GM23338 (cell line): ENCODE results near the gene TMEM214. TPM values are rescaled to one million over a fixed set of nuclear protein-coding genes. Genes with fewer than 3 reads are reported as not detected.

Source experiments
- ATAC-seq: fragments of 200-7000 bp; cut with Tn5 transposase; 3 replicates; pipeline ENCODE4 v1.9.1; 2020
- DNase-seq: peaks from one replicate; pipeline ENCODE4 v3.0.0-alpha.2; 2015; ENCODE audit warnings: low spot score
- H2AFZ ChIP-seq: fragments of 200-600 bp; sonication (generic); 2 replicates; pipeline ENCODE4 v1.8.0; 2016; ENCODE audit warnings: antibody characterized with exemption, mild to moderate bottlenecking, moderate library complexity
- H3F3A ChIP-seq: fragments of 200-600 bp; sonication (generic); replicated peaks from 2 replicates; pipeline ENCODE4 v1.8.0; 2017; ENCODE audit warnings: antibody characterized with exemption, mixed run types, low read depth
- H3K27ac ChIP-seq: fragments of 200-600 bp; sonication (generic); 2 replicates; pipeline ENCODE4 v1.6.1; 2016; ENCODE audit warnings: low read depth
- H3K27me3 ChIP-seq: fragments of 200-600 bp; sonication (generic); 2 replicates; pipeline ENCODE4 v1.8.0; 2016; ENCODE audit warnings: mild to moderate bottlenecking, mixed run types, moderate library complexity; ENCODE audit not compliant: insufficient read depth
- H3K36me3 ChIP-seq: fragments of 200-600 bp; sonication (generic); 2 replicates; pipeline ENCODE4 v1.8.0; 2016; ENCODE audit warnings: mild to moderate bottlenecking; ENCODE audit not compliant: insufficient read depth
- H3K4me1 ChIP-seq: fragments of 200-600 bp; sonication (generic); 2 replicates; pipeline ENCODE4 v1.8.0; 2016; ENCODE audit warnings: mild to moderate bottlenecking, moderate library complexity; ENCODE audit not compliant: insufficient read depth
- H3K4me2 ChIP-seq: fragments of 200-600 bp; sonication (generic); 2 replicates; pipeline ENCODE4 v1.7.1; 2017; ENCODE audit warnings: mixed run types
- H3K4me3 ChIP-seq: fragments of 200-600 bp; sonication (generic); 2 replicates; pipeline ENCODE4 v1.6.1; 2016; ENCODE audit warnings: mixed run types
- H3K79me2 ChIP-seq: fragments of 200-600 bp; sonication (generic); replicated peaks from 2 replicates; pipeline ENCODE4 v1.8.0; 2017; ENCODE audit warnings: mild to moderate bottlenecking; ENCODE audit not compliant: insufficient read depth
- H3K9me2 ChIP-seq: fragments of 200-600 bp; sonication (generic); 2 replicates; pipeline ENCODE4 v1.8.0; 2017; ENCODE audit not compliant: insufficient read depth
- H4K20me1 ChIP-seq: fragments of 200-600 bp; sonication (generic); replicated peaks from 2 replicates; pipeline ENCODE4 v1.8.0; 2017; ENCODE audit warnings: mild to moderate bottlenecking; ENCODE audit not compliant: insufficient read depth
- H3K27ac Mint-ChIP-seq: 2 replicates; pipeline ENCODE4 v1.8.0; 2020; ENCODE audit warnings: inconsistent platforms, mild to moderate bottlenecking, moderate library complexity, mixed read lengths
- H3K27me3 Mint-ChIP-seq: 3 replicates; pipeline ENCODE4 v1.8.0; 2022; ENCODE audit warnings: low read depth, mild to moderate bottlenecking, moderate library complexity, mixed read lengths, inconsistent platforms; ENCODE audit not compliant: insufficient read depth, poor library complexity
- H3K36me3 Mint-ChIP-seq: 3 replicates; pipeline ENCODE4 v1.8.0; 2021; ENCODE audit warnings: low read depth, mild to moderate bottlenecking, inconsistent platforms, moderate library complexity, mixed read lengths
- H3K4me1 Mint-ChIP-seq: 3 replicates; pipeline ENCODE4 v1.8.0; 2020; ENCODE audit warnings: mild to moderate bottlenecking, inconsistent platforms, mixed read lengths
- H3K4me3 Mint-ChIP-seq: 3 replicates; pipeline ENCODE4 v1.8.0; 2021; ENCODE audit warnings: moderate library complexity, mild to moderate bottlenecking, inconsistent platforms, mixed read lengths
- H3K9me3 Mint-ChIP-seq: 3 replicates; pipeline ENCODE4 v1.8.0; 2020; ENCODE audit warnings: moderate library complexity, mild to moderate bottlenecking, inconsistent platforms, mixed read lengths
- CREB1 ChIP-seq: fragments of 250-450 bp; sonication (Bioruptor Pico); IDR thresholded peaks from 2 replicates; pipeline ENCODE4 v1.5.0; 2020; ENCODE audit warnings: low read depth, mild to moderate bottlenecking, moderate library complexity
- CTCF ChIP-seq, 2 experiments: fragments of 200-600 bp in 1 of 2; sonication (generic) in 1 of 2; conservative IDR thresholded peaks; 2 replicates each; pipeline versions ENCODE4 v1.5.1 to v1.6.1; 2016 to 2017; ENCODE audit warnings: antibody characterized with exemption in 2 of 2, low read depth in 2 of 2, mild to moderate bottlenecking in 2 of 2, moderate library complexity in 1 of 2
- ETS1 ChIP-seq: IDR thresholded peaks from 2 replicates; pipeline ENCODE4 v1.6.1; 2016; ENCODE audit warnings: antibody characterized with exemption
- EZH2 ChIP-seq: fragments of 200-600 bp; sonication (generic); IDR thresholded peaks from one replicate; pipeline ENCODE4 v1.8.0; 2017; ENCODE audit warnings: antibody characterized with exemption, mild to moderate bottlenecking, low read depth; ENCODE audit not compliant: unreplicated experiment
- EZH2phosphoT487 ChIP-seq: fragments of 200-600 bp; sonication (generic); IDR thresholded peaks from one replicate; pipeline ENCODE4 v1.8.1; 2018; ENCODE audit warnings: antibody characterized with exemption; ENCODE audit not compliant: unreplicated experiment
- JUNB ChIP-seq: IDR thresholded peaks from one replicate; pipeline ENCODE4 v1.6.1; 2016; ENCODE audit warnings: antibody characterized with exemption; ENCODE audit not compliant: unreplicated experiment
- NANOG ChIP-seq: IDR thresholded peaks from 2 replicates; pipeline ENCODE4 v1.6.1; 2016; ENCODE audit warnings: antibody characterized with exemption, borderline replicate concordance
- POLR2AphosphoS5 ChIP-seq: IDR thresholded peaks from 2 replicates; pipeline ENCODE4 v1.6.1; 2016; ENCODE audit warnings: antibody characterized with exemption, low read depth
- REST ChIP-seq: IDR thresholded peaks from one replicate; pipeline ENCODE4 v1.6.1; 2018; ENCODE audit warnings: antibody characterized with exemption; ENCODE audit not compliant: unreplicated experiment
- STAT1 ChIP-seq: IDR thresholded peaks from one replicate; pipeline ENCODE4 v1.6.1; 2016; ENCODE audit warnings: antibody characterized with exemption; ENCODE audit not compliant: unreplicated experiment
- ZNF114 ChIP-seq: fragments of 250-450 bp; sonication (Bioruptor Pico); IDR thresholded peaks from 2 replicates; pipeline ENCODE4 v1.5.0; 2020; ENCODE audit warnings: mild to moderate bottlenecking, moderate library complexity
- ZNF331 ChIP-seq: fragments of 250-450 bp; sonication (Bioruptor Pico); IDR thresholded peaks from 2 replicates; pipeline ENCODE4 v1.5.0; 2020; ENCODE audit warnings: low read depth, mild to moderate bottlenecking, moderate library complexity
- ZNF462 ChIP-seq: fragments of 250-450 bp; sonication (Bioruptor Pico); IDR thresholded peaks from 2 replicates; pipeline ENCODE4 v1.5.0; 2020; ENCODE audit warnings: mild to moderate bottlenecking, moderate library complexity
- polyA plus RNA-seq: library from polyadenylated mRNA; unstranded; fragments of >200 nt; fragmentation: Nextera tagmentation; extraction: Ambion mirVana; gene quantifications from 2 replicates; pipeline ENCODE4 v1.2.1, GENCODE V29; 2016
- total RNA-seq: library from RNA; depleted of rRNA; stranded (reverse); fragments of >200 nt; shearing (Covaris generic); gene quantifications from 2 replicates; pipeline ENCODE4 v1.2.3, GENCODE V29; 2014

The TMEM214 gene
- total and polyA plus RNA-seq, 2 experiments from 2014 or later = 18.4 to 36.5 TPM

GRCh38 chr2:27010139-27010538 lies 22.6 kb upstream of the TMEM214 start:
- H3K4me1 Mint-ChIP-seq = peaks cover 3% of the 10 kb centered on the region; the same call in 1 of the 3 replicates
- no peak for DNase-seq
- H3K36me3 Mint-ChIP-seq = peaks cover 27% of the 10 kb centered on the region
- TF ChIP-seq EZH2 (no peak), CTCF (conservative IDR thresholded peaks at IDR 0.05; ENCODE audit: low read depth in 2 of 2) (no peak), JUNB (no peak), EZH2phosphoT487 (no peak), CREB1 (CRISPR knock-in tag) (no peak), REST (no peak), ZNF114 (CRISPR knock-in tag) (no peak), ZNF462 (no peak), POLR2AphosphoS5 (no peak), ZNF331 (CRISPR knock-in tag) (no peak), ETS1 (no peak), STAT1 (no peak), NANOG (no peak)
- peaks cover 28% of the 10 kb centered on the region for H3K9me3 Mint-ChIP-seq
- H3K27me3 Mint-ChIP-seq = peaks cover 5% of the 10 kb centered on the region
- no peaks in the 10 kb centered on the region for H3K36me3 ChIP-seq
- H3K27me3 ChIP-seq = no peaks in the 10 kb centered on the region
- H3K9me2 ChIP-seq = no peaks in the 10 kb centered on the region
- H4K20me1 ChIP-seq = 0 out of 2 replicates have a peak, but pooled peaks cover 3% of the 10 kb centered on the region
- ATAC-seq = no peak
- no peaks in the 10 kb centered on the region for H3F3A ChIP-seq
- H3K4me1 ChIP-seq = no peaks in the 10 kb centered on the region
- no peak overlapping the region for H3K27ac Mint-ChIP-seq
- H3K4me3 Mint-ChIP-seq = no peak overlapping the region
- H3K4me2 ChIP-seq = no peak overlapping the region
- H2AFZ ChIP-seq = no peak overlapping the region
- no peak overlapping the region for H3K4me3 ChIP-seq
- no peak overlapping the region for H3K27ac ChIP-seq
- H3K79me2 ChIP-seq = no peaks in the 10 kb centered on the region
